Panc1 (cell line): ENCODE measurements around the gene NUDT13. TPM values are rescaled to one million over a fixed set of nuclear protein-coding genes. Genes with fewer than 3 reads are reported as not detected.

Experiments used
- ATAC-seq: fragments of 200-7000 bp; cut with Tn5 transposase; 2 replicates; pipeline ENCODE4 v1.9.1; 2020; ENCODE audit warnings: mild to moderate bottlenecking, moderate library complexity
- BruUV-seq: library from RNA; stranded (reverse); fragments of 400-500 nt; replicated peaks from 2 replicates; lab custom pipeline; 2021; lab: Mats Ljungman, UMichigan
- CTCF ChIA-PET: fragments of 300-600 bp; sonication (Branson Sonifier 250); formaldehyde crosslinking; loops from one replicate; lab custom pipeline; 2022; ENCODE audit warnings: antibody characterized with exemption; lab: Charles Lee
- POLR2A ChIA-PET: fragments of 300-600 bp; sonication (Branson Sonifier 250); formaldehyde crosslinking; loops from one replicate; lab custom pipeline; 2022; ENCODE audit warnings: antibody characterized with exemption; lab: Charles Lee
- DNase-seq: peaks from one replicate; pipeline ENCODE4 v3.0.0-alpha.2; 2010; ENCODE audit warnings: low read depth, low spot score
- H3K27ac ChIP-seq: 2 replicates; pipeline ENCODE4 v1.5.1; 2011; ENCODE audit warnings: mild to moderate bottlenecking, low read length, inconsistent platforms
- H3K27me3 ChIP-seq: fragments of 200-500 bp; sonication (Bioruptor generic); 2 replicates; pipeline ENCODE4 v1.6.0; 2014; ENCODE audit warnings: low read length, inconsistent platforms; ENCODE audit not compliant: control insufficient read depth, insufficient read depth
- H3K36me3 ChIP-seq: fragments of 200-500 bp; sonication (Bioruptor generic); 2 replicates; pipeline ENCODE4 v1.5.1; 2014; ENCODE audit warnings: inconsistent platforms, mild to moderate bottlenecking, low read length, moderate library complexity; ENCODE audit not compliant: control insufficient read depth, insufficient read depth
- H3K4me1 ChIP-seq: 2 replicates; pipeline ENCODE4 v1.5.1; 2011; ENCODE audit warnings: inconsistent platforms, mild to moderate bottlenecking, low read length, moderate library complexity; ENCODE audit not compliant: control insufficient read depth, insufficient read depth
- H3K4me3 ChIP-seq, 2 experiments: 2 replicates each; pipeline ENCODE4 v1.5.1; 2011 to 2012; ENCODE audit warnings: low read depth in 2 of 2, low read length in 2 of 2, mild to moderate bottlenecking in 2 of 2, inconsistent platforms in 1 of 2, moderate library complexity in 1 of 2
- H3K9me3 ChIP-seq: fragments of 200-500 bp; sonication (Bioruptor generic); 2 replicates; pipeline ENCODE4 v1.5.1; 2014; ENCODE audit warnings: low read depth, mild to moderate bottlenecking, inconsistent platforms, low read length, moderate library complexity; ENCODE audit not compliant: control insufficient read depth, insufficient read depth
- CTCF ChIP-seq: fragments of 450-650 bp; IDR thresholded peaks from 2 replicates; pipeline ENCODE4 v1.5.1; 2017; ENCODE audit warnings: mild to moderate bottlenecking
- POLR2AphosphoS5 ChIP-seq: IDR thresholded peaks from 2 replicates; pipeline ENCODE4 v1.6.1; 2012; ENCODE audit warnings: mild to moderate bottlenecking, low read depth, low read length, moderate library complexity
- REST ChIP-seq, 2 experiments: IDR thresholded peaks; 2 replicates each; pipeline ENCODE4 v1.6.1; 2011 to 2012; ENCODE audit warnings: low read depth in 2 of 2, control low read depth in 1 of 2, low read length in 1 of 2, mild to moderate bottlenecking in 1 of 2, moderate library complexity in 1 of 2; ENCODE audit not compliant: insufficient read depth in 1 of 2
- SIN3A ChIP-seq: IDR thresholded peaks from 2 replicates; pipeline ENCODE4 v1.6.1; 2012; ENCODE audit warnings: low read depth, mild to moderate bottlenecking, low read length, moderate library complexity, borderline replicate concordance; ENCODE audit not compliant: insufficient read depth
- TCF7L2 ChIP-seq: IDR thresholded peaks from 2 replicates; pipeline ENCODE4 v1.6.1; 2011; ENCODE audit warnings: mild to moderate bottlenecking, low read depth, low read length, inconsistent platforms
- in situ Hi-C: cut with HindIII; loops from 2 replicates; pipeline ENCODE4 v1.10.0; 2016; ENCODE audit warnings: low sequenced_read_pairs, low pct_unique_long_range_greater_than_20kb
- intact Hi-C: fragments of 100-400 bp; cut with micrococcal nuclease; formaldehyde crosslinking; loops from one replicate; pipeline ENCODE4 v1.10.0; 2022; ENCODE audit not compliant: unreplicated experiment
- total RNA-seq: library from RNA; stranded (reverse); gene quantifications from one replicate; pipeline ENCODE4 v1.2.1, GENCODE V29; 2021; ENCODE audit not compliant: unreplicated experiment

Gene NUDT13
- total RNA-seq, 1 experiment from 2014 or later = 6.1 TPM

DNA sequence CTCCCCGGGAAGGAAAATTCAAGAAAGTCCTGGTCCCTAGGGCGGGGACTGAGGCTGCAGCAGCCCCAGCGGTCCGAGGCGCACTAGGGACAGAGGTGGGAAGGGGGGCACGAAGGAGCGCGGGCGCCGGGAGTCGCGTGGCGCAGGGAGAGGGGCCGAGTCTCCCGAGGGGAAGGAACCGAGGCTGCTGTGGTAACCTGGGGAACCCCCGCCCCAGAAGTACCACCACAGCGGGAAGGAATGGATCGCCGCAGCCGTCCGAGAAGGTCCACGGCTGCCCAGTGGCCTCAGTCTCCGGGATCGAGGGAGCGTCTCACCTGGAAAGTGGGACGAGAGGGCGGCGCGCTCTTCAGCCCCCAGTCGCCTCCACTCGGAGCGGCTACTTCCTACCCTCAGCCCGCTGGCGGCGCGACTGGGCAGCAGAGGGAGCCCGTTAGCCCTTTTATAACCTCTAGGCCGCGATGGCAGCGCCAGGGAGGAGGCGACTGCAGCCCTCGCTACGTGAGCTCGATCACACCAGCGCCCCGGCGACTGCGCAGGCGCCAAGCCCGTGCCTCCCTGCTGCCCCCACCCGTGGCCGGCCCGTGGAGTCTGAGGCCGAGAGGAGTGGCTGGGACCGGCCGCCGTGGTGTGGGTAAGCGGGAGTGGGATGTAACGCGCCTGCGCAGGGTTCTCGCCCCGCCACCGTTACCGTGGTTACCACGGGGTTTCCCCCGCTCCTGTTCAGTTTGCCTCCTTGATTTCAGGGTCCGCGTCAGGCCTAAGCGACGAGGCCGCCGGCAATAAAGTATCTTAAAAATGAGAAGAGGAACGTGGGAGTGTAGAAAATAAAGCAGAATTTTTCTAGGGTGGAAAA, 13.6 kb upstream of the NUDT13 start, which contains the start of gene P4HA1:
Gene P4HA1 (minus strand): TSS at position 418 of the 856 bp plus-strand sequence. CDS start 21,983 bp downstream, outside the sequence.
- in situ Hi-C loops (no loop called here), intact Hi-C loops (loop anchor here (2.0 kb wide), 1 partner anchor 62 kb away; no protein-coding TSS in a partner anchor)
- DNase-seq (peak; percentile 87), ATAC-seq (peak; percentile 97)
- ChIA-PET POLR2A (interaction anchor here (0.5 to 2.9 kb wide), 10 partner anchors 10 to 867 kb away, joined by 3 to 13 read pairs (median 6); partner anchors contain the start of gene NUDT13), CTCF (interaction anchor here (0.6 to 1.1 kb wide), 6 partner anchors 14 to 1084 kb away, joined by 3 to 9 read pairs (median 5); partner anchors contain the start of gene NUDT13)
- Histone ChIP-seq H3K36me3 (peaks cover 6% of the 10 kb centered on the region; the same call in 1 of the 2 replicates), H3K4me1 (peaks cover 14% of the 10 kb centered on the region), H3K27me3 (no peaks in the 10 kb centered on the region), H3K27ac (peak within 1 kb of the TSS; percentile 88), H3K9me3 (no peaks in the 10 kb centered on the region), H3K4me3 (peak within 1 kb of the TSS; percentile 64 to 87)
- TF ChIP-seq TCF7L2 = 0 out of 2 replicates have a peak, but pooled peaks have one; percentile 43
- TF ChIP-seq CTCF = peak; percentile 95
- TF ChIP-seq SIN3A = peak; percentile 95; the same call in 1 of the 2 replicates
- TF ChIP-seq POLR2AphosphoS5 = peak; percentile 100
- 0 out of 4 replicates have a peak, but pooled peaks of 1 of the 2 experiments have one; percentile 61 for TF ChIP-seq REST (IDR thresholded peaks at IDR 0.05; ENCODE audit: insufficient read depth in 1 of 2, low read depth in 2 of 2, low read length in 1 of 2)
- BruUV-seq = no TSS peak

GRCh38 chr10:73097305-73097670, 13.0 kb upstream of the NUDT13 start:
- Histone ChIP-seq H3K27ac (peak overlapping the region; percentile 88), H3K27me3 (no peaks in the 10 kb centered on the region), H3K4me3 (peak overlapping the region; percentile 64 to 87), H3K9me3 (no peaks in the 10 kb centered on the region), H3K4me1 (peaks cover 14% of the 10 kb centered on the region), H3K36me3 (peaks cover 6% of the 10 kb centered on the region; the same call in 1 of the 2 replicates)
- POLR2A ChIA-PET = interaction anchor here (0.5 to 2.9 kb wide), 6 partner anchors 10 to 868 kb away, joined by 3 to 13 read pairs (median 7); partner anchors contain the start of gene NUDT13
- ATAC-seq (no peak), DNase-seq (no peak)
- TF ChIP-seq REST (IDR thresholded peaks at IDR 0.05; ENCODE audit: insufficient read depth in 1 of 2, low read depth in 2 of 2, low read length in 1 of 2) = no peak
- no peak for TF ChIP-seq TCF7L2
- TF ChIP-seq SIN3A = no peak
- TF ChIP-seq CTCF = no peak
- TF ChIP-seq POLR2AphosphoS5 = no peak
- TSS peak; percentile 94 for BruUV-seq
- intact Hi-C loops (loop anchor here (2.0 kb wide), 1 partner anchor 62 kb away; no protein-coding TSS in a partner anchor), in situ Hi-C loops (no loop called here)
- CTCF ChIA-PET = interaction anchor here (0.6 to 1.1 kb wide), 4 partner anchors 14 to 381 kb away, joined by 3 to 4 read pairs (median 4); no protein-coding TSS in a partner anchor
